Breast epithelium (tissue), 3 donors: ENCODE measurements around the gene CTSH.

Experiments
- POLR2A ChIP-seq: fragments of 450-650 bp; IDR thresholded peaks from one replicate; pipeline ENCODE4 v1.6.1; 2016; ENCODE audit warnings: antibody characterized with exemption, mild to moderate bottlenecking, moderate library complexity
- POLR2AphosphoS5 ChIP-seq, 3 donors: sonication (generic); formaldehyde crosslinking; IDR thresholded peaks; one replicate each; pipeline ENCODE4 v1.6.1; 2017; ENCODE audit warnings: antibody characterized with exemption in 3 of 3
- TF ChIP-seq, protein P1 (sequence below), 3 donors: fragments of 450-650 bp; IDR thresholded peaks; one replicate each; pipeline ENCODE4 v1.5.1; 2016 to 2017; ENCODE audit warnings: antibody characterized with exemption in 3 of 3, mild to moderate bottlenecking in 3 of 3, moderate library complexity in 3 of 3

DNA sequence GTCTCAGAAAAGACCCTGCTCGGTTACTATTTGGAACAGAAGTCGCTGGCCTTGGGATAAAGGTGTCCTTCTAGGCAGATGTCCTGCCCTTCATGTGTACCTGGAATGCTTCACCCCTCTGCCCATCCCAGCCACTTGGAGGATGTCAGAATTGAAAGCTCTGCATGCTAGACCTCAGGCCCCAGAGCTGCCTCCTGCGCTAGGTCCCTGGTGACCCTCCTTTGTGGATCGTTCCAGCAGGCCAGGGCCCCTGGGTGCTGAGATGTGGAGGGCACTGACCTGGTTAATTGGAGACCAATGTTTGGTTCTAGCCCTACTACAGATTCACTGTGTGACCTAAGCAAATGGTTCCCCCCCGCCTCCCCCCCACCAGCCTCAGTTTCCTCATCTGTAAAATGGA is 2.7 kb upstream of the CTSH start:
- no peak for TF ChIP-seq POLR2AphosphoS5 (IDR thresholded peaks at IDR 0.05)
- TF ChIP-seq, protein P1, sequence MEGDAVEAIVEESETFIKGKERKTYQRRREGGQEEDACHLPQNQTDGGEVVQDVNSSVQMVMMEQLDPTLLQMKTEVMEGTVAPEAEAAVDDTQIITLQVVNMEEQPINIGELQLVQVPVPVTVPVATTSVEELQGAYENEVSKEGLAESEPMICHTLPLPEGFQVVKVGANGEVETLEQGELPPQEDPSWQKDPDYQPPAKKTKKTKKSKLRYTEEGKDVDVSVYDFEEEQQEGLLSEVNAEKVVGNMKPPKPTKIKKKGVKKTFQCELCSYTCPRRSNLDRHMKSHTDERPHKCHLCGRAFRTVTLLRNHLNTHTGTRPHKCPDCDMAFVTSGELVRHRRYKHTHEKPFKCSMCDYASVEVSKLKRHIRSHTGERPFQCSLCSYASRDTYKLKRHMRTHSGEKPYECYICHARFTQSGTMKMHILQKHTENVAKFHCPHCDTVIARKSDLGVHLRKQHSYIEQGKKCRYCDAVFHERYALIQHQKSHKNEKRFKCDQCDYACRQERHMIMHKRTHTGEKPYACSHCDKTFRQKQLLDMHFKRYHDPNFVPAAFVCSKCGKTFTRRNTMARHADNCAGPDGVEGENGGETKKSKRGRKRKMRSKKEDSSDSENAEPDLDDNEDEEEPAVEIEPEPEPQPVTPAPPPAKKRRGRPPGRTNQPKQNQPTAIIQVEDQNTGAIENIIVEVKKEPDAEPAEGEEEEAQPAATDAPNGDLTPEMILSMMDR (IDR thresholded peaks at IDR 0.05): no peak
- no peak for TF ChIP-seq POLR2A
